Fibroblast of the aortic adventitia (primary cell): ENCODE measurements around the gene ATF7IP2. TPM values are rescaled to one million over a fixed set of nuclear protein-coding genes. Genes with fewer than 3 reads are reported as not detected.
"Not testable (repeated sequence)": the region's sequence is repeated elsewhere in the genome, so short reads cannot be mapped to it uniquely, and the experiment has no call there.

Experiments
- DNase-seq: peaks from one replicate; pipeline ENCODE4 v3.0.0-alpha.2; 2010; ENCODE audit warnings: low read depth
- H3K4me3 ChIP-seq: 2 replicates; pipeline ENCODE4 v1.5.1; 2011; ENCODE audit warnings: low read depth, mild to moderate bottlenecking, control low read depth, low read length, moderate library complexity
- total RNA-seq: library from RNA; depleted of rRNA; stranded (reverse); fragments of >200 nt; gene quantifications from 2 replicates; pipeline ENCODE4 v1.2.3, GENCODE V29; 2012; ENCODE audit warnings: low replicate concordance
- TF ChIP-seq, protein P1 (sequence below): IDR thresholded peaks from 2 replicates; pipeline ENCODE4 v1.5.1; 2011; ENCODE audit warnings: mild to moderate bottlenecking, low read length, control low read depth, inconsistent platforms; ENCODE audit not compliant: insufficient read depth

The ATF7IP2 gene
- total RNA-seq, 1 donor, result 1.1 TPM

DNA sequence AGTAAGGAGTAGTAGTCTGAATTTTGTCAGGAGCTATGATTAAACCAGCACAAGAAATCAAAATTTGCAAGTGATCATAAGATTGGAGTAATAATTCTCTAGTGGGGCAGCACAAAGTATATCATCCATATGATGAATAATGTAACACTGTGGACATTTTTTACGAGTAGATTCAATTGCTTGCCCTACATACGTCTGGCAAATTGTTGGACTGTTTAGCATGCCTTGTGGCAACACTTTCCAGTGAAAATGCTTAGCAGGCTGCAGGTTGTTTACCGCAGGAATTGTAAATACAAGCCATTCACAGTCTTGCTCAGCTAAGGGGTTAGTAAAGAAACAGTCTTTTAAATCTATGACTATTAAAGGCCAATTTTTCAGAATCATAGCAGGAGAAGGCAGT lies 35.7 kb downstream of the ATF7IP2 start:
- no peak for DNase-seq
- TF ChIP-seq, protein P1, sequence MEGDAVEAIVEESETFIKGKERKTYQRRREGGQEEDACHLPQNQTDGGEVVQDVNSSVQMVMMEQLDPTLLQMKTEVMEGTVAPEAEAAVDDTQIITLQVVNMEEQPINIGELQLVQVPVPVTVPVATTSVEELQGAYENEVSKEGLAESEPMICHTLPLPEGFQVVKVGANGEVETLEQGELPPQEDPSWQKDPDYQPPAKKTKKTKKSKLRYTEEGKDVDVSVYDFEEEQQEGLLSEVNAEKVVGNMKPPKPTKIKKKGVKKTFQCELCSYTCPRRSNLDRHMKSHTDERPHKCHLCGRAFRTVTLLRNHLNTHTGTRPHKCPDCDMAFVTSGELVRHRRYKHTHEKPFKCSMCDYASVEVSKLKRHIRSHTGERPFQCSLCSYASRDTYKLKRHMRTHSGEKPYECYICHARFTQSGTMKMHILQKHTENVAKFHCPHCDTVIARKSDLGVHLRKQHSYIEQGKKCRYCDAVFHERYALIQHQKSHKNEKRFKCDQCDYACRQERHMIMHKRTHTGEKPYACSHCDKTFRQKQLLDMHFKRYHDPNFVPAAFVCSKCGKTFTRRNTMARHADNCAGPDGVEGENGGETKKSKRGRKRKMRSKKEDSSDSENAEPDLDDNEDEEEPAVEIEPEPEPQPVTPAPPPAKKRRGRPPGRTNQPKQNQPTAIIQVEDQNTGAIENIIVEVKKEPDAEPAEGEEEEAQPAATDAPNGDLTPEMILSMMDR, result no peak
- no peak overlapping the region for H3K4me3 ChIP-seq

DNA sequence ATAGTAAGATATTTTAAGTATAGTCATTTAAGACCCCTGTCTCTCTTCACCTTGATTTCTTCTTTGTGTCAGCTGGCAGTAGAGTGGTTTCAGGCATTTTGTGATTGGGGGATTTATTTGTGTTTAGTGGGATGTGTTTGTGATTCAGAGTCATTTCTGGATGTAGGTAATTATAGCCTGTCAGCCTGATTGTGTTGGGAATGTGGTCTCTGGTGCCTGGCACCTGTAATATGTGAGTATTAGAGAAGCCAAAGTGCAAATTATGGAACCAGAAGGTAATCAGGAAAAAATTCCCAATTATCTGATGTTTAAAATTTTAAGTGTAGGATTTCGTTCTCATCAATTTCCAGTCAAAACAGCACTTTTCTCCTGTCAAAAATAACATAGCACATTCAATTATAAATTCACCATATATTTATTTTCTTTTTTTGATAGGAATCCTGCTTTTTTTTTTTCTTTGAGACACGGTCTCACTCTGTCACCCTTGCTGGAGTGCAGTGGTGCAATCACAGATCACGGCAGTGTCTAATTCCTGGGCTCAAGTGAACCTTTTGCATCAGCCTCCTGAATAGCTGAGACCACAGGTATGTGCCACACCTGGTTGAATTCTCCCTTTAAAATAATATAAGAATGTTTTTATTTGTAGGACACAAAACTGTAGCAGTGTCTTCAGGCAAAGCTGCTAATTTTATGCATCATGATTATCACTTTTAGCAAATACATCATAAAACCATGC lies 42.7 kb downstream of the ATF7IP2 start:
- DNase-seq, result no peak
- H3K4me3 ChIP-seq, result no peak overlapping the region
- TF ChIP-seq, protein P1, result no peak

DNA sequence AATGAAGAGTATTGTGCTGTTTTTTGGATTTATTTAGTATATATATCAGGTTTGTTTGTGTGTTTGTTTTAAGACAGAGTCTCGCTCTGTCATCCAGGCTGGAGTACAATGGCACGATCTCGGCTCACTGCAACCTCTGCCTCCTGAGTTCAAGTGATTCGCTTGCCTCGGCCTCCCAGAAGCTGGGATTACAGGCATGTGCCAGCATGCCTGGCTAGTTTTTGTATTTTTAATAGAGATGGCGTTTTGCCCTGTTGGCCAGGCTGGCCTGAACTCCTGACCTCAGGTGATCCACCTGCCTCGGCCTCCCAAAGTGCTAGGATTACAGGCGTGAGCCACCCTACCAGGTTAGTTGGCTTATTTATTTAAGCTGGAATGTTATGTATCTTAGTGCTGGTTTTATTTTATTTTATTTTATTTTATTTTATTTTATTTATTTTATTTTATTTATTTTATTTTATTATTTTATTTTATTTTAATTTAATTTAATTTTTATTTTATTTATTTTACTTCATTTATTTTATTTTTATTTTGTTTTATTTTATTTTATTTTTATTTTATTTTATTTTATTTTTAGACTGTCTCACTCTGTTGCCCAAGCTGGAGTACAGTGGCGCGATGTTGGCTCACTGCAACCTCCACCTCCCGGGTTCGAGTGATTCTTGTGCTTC lies 43.6 kb downstream of the ATF7IP2 start:
- H3K4me3 ChIP-seq, DNase-seq: not testable (repeated sequence)

DNA sequence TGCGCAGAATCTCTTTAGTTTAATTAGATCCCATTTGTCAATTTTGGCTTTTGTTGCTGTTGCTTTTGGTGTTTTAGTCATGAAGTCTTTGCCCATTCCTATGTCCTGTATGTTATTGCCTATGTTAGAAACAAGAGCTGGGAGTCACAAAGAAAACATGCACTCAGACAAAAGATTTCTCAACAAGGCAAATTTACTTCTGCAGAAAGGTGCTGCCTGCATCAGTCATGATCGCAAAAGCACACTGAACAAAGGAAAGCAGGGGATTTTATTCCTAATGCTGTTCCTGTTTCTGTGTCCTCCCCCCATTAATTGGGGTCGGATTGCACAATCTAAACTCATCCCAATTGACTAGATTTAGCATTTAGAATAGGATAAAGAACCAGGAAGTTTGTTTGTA lies 55.9 kb downstream of the ATF7IP2 start:
- H3K4me3 ChIP-seq, result no peak overlapping the region
- no peak for DNase-seq
- TF ChIP-seq, protein P1, result no peak

DNA sequence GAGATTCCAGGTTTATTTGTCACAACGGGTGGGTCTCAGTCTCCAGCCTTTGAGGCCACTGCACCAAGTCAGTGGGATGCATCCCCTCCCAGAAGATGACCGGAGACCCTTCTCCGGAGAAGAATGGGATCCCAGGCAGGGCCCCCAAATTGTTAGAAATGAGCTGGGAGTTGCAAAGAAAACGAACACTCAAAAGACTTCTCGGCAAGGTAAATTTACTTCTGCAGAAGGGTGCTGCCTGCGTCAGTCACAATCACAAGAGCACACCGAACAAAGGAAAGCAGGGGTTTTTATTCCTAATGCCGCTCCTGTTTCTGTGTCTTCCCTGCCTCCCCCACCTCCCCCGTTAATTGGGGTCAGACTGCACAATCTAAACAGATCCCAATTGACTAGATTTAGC lies 61.4 kb downstream of the ATF7IP2 start:
- no peak overlapping the region for H3K4me3 ChIP-seq
- TF ChIP-seq, protein P1, result no peak
- no peak for DNase-seq

DNA sequence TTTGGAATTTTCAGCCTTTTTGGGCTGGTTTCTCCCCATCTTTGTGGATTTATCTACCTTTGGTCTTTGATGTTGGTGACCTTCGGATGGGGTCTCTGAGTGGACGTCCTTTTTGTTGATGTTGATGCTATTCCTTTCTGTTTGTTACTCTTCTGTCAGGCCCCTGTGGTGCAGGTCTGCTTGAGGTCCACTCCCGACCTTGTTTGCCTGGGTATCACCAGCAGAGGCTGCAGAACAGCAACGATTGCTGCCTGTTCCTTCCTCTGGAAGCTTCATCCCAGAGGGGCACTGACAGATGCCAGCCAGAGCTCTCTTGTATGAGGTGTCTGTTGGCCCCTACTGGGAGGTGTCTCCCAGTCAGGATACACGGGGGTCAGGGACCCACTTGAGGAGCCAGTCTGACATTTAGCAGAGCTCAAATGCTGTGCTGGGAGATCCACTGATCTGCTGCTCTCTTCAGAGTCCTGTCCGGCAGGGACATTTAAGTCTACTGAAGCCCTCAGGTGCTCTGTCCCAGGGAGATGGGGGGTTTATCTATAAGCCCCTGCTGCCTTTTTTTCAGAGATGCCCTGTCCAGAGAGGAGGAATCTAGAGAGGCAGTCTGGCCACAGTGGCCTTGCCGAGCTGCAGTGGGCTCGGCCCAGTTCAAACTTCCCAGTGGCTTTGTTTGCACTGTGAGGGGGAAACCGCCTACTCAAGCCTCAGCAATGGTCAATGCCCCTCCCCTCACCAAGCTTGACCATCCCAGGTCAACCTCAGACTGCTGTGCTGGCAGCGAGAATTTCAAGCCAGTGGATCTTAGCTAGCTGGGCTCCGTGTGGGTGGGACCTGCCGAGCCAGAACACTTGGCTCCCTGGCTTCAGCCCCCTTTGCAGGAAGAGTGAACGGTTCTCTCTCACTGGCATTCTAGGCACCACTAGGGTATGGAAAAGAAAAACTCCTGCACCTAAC lies 66.6 kb downstream of the ATF7IP2 start:
- H3K4me3 ChIP-seq, DNase-seq: not testable (repeated sequence)

DNA sequence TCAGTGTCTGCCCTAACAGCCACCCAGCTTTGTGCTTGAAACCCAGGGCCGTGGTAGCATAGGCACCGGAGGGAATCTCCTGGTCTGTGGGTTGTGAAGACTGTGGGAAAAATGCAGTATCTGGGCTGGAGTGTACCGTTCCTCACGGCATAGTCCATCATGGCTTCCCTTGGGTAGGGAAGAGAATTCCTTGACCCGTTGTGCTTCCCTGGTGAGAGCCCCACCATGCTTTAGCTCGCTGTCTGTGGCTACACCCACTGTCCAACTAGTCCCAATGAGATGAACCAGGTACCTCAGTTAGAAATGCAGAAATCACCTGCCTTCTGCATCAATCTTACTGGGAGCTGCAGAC lies 67.3 kb downstream of the ATF7IP2 start:
- DNase-seq, result no peak
- TF ChIP-seq, protein P1, result no peak
- H3K4me3 ChIP-seq, result no peak overlapping the region
